Breast epithelium (tissue), 3 donors: ENCODE results near the gene NXF3.

ENCODE experiments used
- CTCF ChIP-seq, 3 donors: fragments of 450-650 bp; IDR thresholded peaks; one replicate each; pipeline ENCODE4 v1.5.1; 2016 to 2017; ENCODE audit warnings: antibody characterized with exemption in 3 of 3, mild to moderate bottlenecking in 3 of 3, moderate library complexity in 3 of 3
- POLR2A ChIP-seq: fragments of 450-650 bp; IDR thresholded peaks from one replicate; pipeline ENCODE4 v1.6.1; 2016; ENCODE audit warnings: antibody characterized with exemption, mild to moderate bottlenecking, moderate library complexity

GRCh38 chrX:103063918-103064434, 29.0 kb downstream of the NXF3 start, which contains the start of gene BEX1:
- TF ChIP-seq POLR2A = no peak
- no peak for TF ChIP-seq CTCF (IDR thresholded peaks at IDR 0.05)
